GM23338 (cell line): ENCODE measurements around the gene MRPS16. TPM values are rescaled to one million over a fixed set of nuclear protein-coding genes. Genes with fewer than 3 reads are reported as not detected.

ENCODE experiments used
- ATAC-seq: fragments of 200-7000 bp; cut with Tn5 transposase; 3 replicates; pipeline ENCODE4 v1.9.1; 2020
- DNase-seq: peaks from one replicate; pipeline ENCODE4 v3.0.0-alpha.2; 2015; ENCODE audit warnings: low spot score
- H2AFZ ChIP-seq: fragments of 200-600 bp; sonication (generic); 2 replicates; pipeline ENCODE4 v1.8.0; 2016; ENCODE audit warnings: antibody characterized with exemption, mild to moderate bottlenecking, moderate library complexity
- H3F3A ChIP-seq: fragments of 200-600 bp; sonication (generic); replicated peaks from 2 replicates; pipeline ENCODE4 v1.8.0; 2017; ENCODE audit warnings: antibody characterized with exemption, mixed run types, low read depth
- H3K27ac ChIP-seq: fragments of 200-600 bp; sonication (generic); 2 replicates; pipeline ENCODE4 v1.6.1; 2016; ENCODE audit warnings: low read depth
- H3K27me3 ChIP-seq: fragments of 200-600 bp; sonication (generic); 2 replicates; pipeline ENCODE4 v1.8.0; 2016; ENCODE audit warnings: mild to moderate bottlenecking, mixed run types, moderate library complexity; ENCODE audit not compliant: insufficient read depth
- H3K36me3 ChIP-seq: fragments of 200-600 bp; sonication (generic); 2 replicates; pipeline ENCODE4 v1.8.0; 2016; ENCODE audit warnings: mild to moderate bottlenecking; ENCODE audit not compliant: insufficient read depth
- H3K4me1 ChIP-seq: fragments of 200-600 bp; sonication (generic); 2 replicates; pipeline ENCODE4 v1.8.0; 2016; ENCODE audit warnings: mild to moderate bottlenecking, moderate library complexity; ENCODE audit not compliant: insufficient read depth
- H3K4me2 ChIP-seq: fragments of 200-600 bp; sonication (generic); 2 replicates; pipeline ENCODE4 v1.7.1; 2017; ENCODE audit warnings: mixed run types
- H3K4me3 ChIP-seq: fragments of 200-600 bp; sonication (generic); 2 replicates; pipeline ENCODE4 v1.6.1; 2016; ENCODE audit warnings: mixed run types
- H3K79me2 ChIP-seq: fragments of 200-600 bp; sonication (generic); replicated peaks from 2 replicates; pipeline ENCODE4 v1.8.0; 2017; ENCODE audit warnings: mild to moderate bottlenecking; ENCODE audit not compliant: insufficient read depth
- H3K9me2 ChIP-seq: fragments of 200-600 bp; sonication (generic); 2 replicates; pipeline ENCODE4 v1.8.0; 2017; ENCODE audit not compliant: insufficient read depth
- H4K20me1 ChIP-seq: fragments of 200-600 bp; sonication (generic); replicated peaks from 2 replicates; pipeline ENCODE4 v1.8.0; 2017; ENCODE audit warnings: mild to moderate bottlenecking; ENCODE audit not compliant: insufficient read depth
- H3K27ac Mint-ChIP-seq: 2 replicates; pipeline ENCODE4 v1.8.0; 2020; ENCODE audit warnings: inconsistent platforms, mild to moderate bottlenecking, moderate library complexity, mixed read lengths
- H3K27me3 Mint-ChIP-seq: 3 replicates; pipeline ENCODE4 v1.8.0; 2022; ENCODE audit warnings: low read depth, mild to moderate bottlenecking, moderate library complexity, mixed read lengths, inconsistent platforms; ENCODE audit not compliant: insufficient read depth, poor library complexity
- H3K36me3 Mint-ChIP-seq: 3 replicates; pipeline ENCODE4 v1.8.0; 2021; ENCODE audit warnings: low read depth, mild to moderate bottlenecking, inconsistent platforms, moderate library complexity, mixed read lengths
- H3K4me1 Mint-ChIP-seq: 3 replicates; pipeline ENCODE4 v1.8.0; 2020; ENCODE audit warnings: mild to moderate bottlenecking, inconsistent platforms, mixed read lengths
- H3K4me3 Mint-ChIP-seq: 3 replicates; pipeline ENCODE4 v1.8.0; 2021; ENCODE audit warnings: moderate library complexity, mild to moderate bottlenecking, inconsistent platforms, mixed read lengths
- H3K9me3 Mint-ChIP-seq: 3 replicates; pipeline ENCODE4 v1.8.0; 2020; ENCODE audit warnings: moderate library complexity, mild to moderate bottlenecking, inconsistent platforms, mixed read lengths
- CREB1 ChIP-seq: fragments of 250-450 bp; sonication (Bioruptor Pico); IDR thresholded peaks from 2 replicates; pipeline ENCODE4 v1.5.0; 2020; ENCODE audit warnings: low read depth, mild to moderate bottlenecking, moderate library complexity
- EZH2 ChIP-seq: fragments of 200-600 bp; sonication (generic); IDR thresholded peaks from one replicate; pipeline ENCODE4 v1.8.0; 2017; ENCODE audit warnings: antibody characterized with exemption, mild to moderate bottlenecking, low read depth; ENCODE audit not compliant: unreplicated experiment
- EZH2phosphoT487 ChIP-seq: fragments of 200-600 bp; sonication (generic); IDR thresholded peaks from one replicate; pipeline ENCODE4 v1.8.1; 2018; ENCODE audit warnings: antibody characterized with exemption; ENCODE audit not compliant: unreplicated experiment
- JUNB ChIP-seq: IDR thresholded peaks from one replicate; pipeline ENCODE4 v1.6.1; 2016; ENCODE audit warnings: antibody characterized with exemption; ENCODE audit not compliant: unreplicated experiment
- NANOG ChIP-seq: IDR thresholded peaks from 2 replicates; pipeline ENCODE4 v1.6.1; 2016; ENCODE audit warnings: antibody characterized with exemption, borderline replicate concordance
- POLR2AphosphoS5 ChIP-seq: IDR thresholded peaks from 2 replicates; pipeline ENCODE4 v1.6.1; 2016; ENCODE audit warnings: antibody characterized with exemption, low read depth
- STAT1 ChIP-seq: IDR thresholded peaks from one replicate; pipeline ENCODE4 v1.6.1; 2016; ENCODE audit warnings: antibody characterized with exemption; ENCODE audit not compliant: unreplicated experiment
- ZNF114 ChIP-seq: fragments of 250-450 bp; sonication (Bioruptor Pico); IDR thresholded peaks from 2 replicates; pipeline ENCODE4 v1.5.0; 2020; ENCODE audit warnings: mild to moderate bottlenecking, moderate library complexity
- ZNF331 ChIP-seq: fragments of 250-450 bp; sonication (Bioruptor Pico); IDR thresholded peaks from 2 replicates; pipeline ENCODE4 v1.5.0; 2020; ENCODE audit warnings: low read depth, mild to moderate bottlenecking, moderate library complexity
- polyA plus RNA-seq: library from polyadenylated mRNA; unstranded; fragments of >200 nt; fragmentation: Nextera tagmentation; extraction: Ambion mirVana; gene quantifications from 2 replicates; pipeline ENCODE4 v1.2.1, GENCODE V29; 2016
- total RNA-seq: library from RNA; depleted of rRNA; stranded (reverse); fragments of >200 nt; shearing (Covaris generic); gene quantifications from 2 replicates; pipeline ENCODE4 v1.2.3, GENCODE V29; 2014
- TF ChIP-seq, protein P1 (sequence below): IDR thresholded peaks from 2 replicates; pipeline ENCODE4 v1.6.1; 2016; ENCODE audit warnings: antibody characterized with exemption
- TF ChIP-seq, protein P2 (sequence below): fragments of 250-450 bp; sonication (Bioruptor Pico); IDR thresholded peaks from 2 replicates; pipeline ENCODE4 v1.5.0; 2020; ENCODE audit warnings: mild to moderate bottlenecking, moderate library complexity
- TF ChIP-seq, protein P3 (sequence below): IDR thresholded peaks from one replicate; pipeline ENCODE4 v1.6.1; 2018; ENCODE audit warnings: antibody characterized with exemption; ENCODE audit not compliant: unreplicated experiment
- TF ChIP-seq, protein P4 (sequence below), 2 experiments: fragments of 200-600 bp in 1 of 2; sonication (generic) in 1 of 2; conservative IDR thresholded peaks; 2 replicates each; pipeline versions ENCODE4 v1.5.1 to v1.6.1; 2016 to 2017; ENCODE audit warnings: antibody characterized with exemption in 2 of 2, low read depth in 2 of 2, mild to moderate bottlenecking in 2 of 2, moderate library complexity in 1 of 2

MRPS16 gene
- total and polyA plus RNA-seq, 2 experiments from 2014 or later: 83.2 to 173 TPM

DNA sequence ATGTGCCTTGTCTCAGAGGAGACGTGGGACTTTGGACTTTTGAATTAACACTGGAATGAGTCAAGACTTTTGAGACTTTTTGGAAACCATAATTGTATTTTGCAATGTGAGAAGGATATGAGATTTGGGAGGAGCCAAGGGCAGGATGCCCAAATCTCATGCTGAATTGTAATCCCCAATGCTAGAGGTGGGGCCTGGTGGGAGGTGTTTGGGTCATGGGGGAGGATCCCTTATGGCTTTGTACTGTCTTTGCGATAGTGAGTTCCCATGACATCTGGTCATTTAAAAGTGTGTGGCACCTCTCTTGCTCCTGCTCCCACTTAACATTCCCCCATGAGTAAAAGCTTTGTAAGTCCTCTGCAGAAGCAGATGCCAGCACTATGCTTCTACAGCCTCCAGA is 44.6 kb downstream of the MRPS16 start:
- no peaks in the 10 kb centered on the region for H3F3A ChIP-seq
- no peak overlapping the region for H2AFZ ChIP-seq
- no peak overlapping the region for H3K4me3 ChIP-seq
- H3K9me2 ChIP-seq: no peaks in the 10 kb centered on the region
- Mint-ChIP-seq H3K27me3 (peaks cover 5% of the 10 kb centered on the region), H3K4me3 (no peak overlapping the region), H3K9me3 (peaks cover 33% of the 10 kb centered on the region), H3K4me1 (no peaks in the 10 kb centered on the region), H3K27ac (no peak overlapping the region), H3K36me3 (peaks cover 39% of the 10 kb centered on the region)
- H3K4me2 ChIP-seq: no peak overlapping the region
- DNase-seq: no peak
- H3K27ac ChIP-seq: no peak overlapping the region
- H4K20me1 ChIP-seq: no peaks in the 10 kb centered on the region
- no peaks in the 10 kb centered on the region for H3K4me1 ChIP-seq
- H3K27me3 ChIP-seq: no peaks in the 10 kb centered on the region
- no peaks in the 10 kb centered on the region for H3K36me3 ChIP-seq
- no peak for ATAC-seq
- TF ChIP-seq STAT1: no peak
- TF ChIP-seq ZNF331 (CRISPR knock-in tag): no peak
- TF ChIP-seq ZNF114: no peak
- TF ChIP-seq, protein P1, sequence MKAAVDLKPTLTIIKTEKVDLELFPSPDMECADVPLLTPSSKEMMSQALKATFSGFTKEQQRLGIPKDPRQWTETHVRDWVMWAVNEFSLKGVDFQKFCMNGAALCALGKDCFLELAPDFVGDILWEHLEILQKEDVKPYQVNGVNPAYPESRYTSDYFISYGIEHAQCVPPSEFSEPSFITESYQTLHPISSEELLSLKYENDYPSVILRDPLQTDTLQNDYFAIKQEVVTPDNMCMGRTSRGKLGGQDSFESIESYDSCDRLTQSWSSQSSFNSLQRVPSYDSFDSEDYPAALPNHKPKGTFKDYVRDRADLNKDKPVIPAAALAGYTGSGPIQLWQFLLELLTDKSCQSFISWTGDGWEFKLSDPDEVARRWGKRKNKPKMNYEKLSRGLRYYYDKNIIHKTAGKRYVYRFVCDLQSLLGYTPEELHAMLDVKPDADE: no peak
- no peak for TF ChIP-seq JUNB
- TF ChIP-seq, protein P2, sequence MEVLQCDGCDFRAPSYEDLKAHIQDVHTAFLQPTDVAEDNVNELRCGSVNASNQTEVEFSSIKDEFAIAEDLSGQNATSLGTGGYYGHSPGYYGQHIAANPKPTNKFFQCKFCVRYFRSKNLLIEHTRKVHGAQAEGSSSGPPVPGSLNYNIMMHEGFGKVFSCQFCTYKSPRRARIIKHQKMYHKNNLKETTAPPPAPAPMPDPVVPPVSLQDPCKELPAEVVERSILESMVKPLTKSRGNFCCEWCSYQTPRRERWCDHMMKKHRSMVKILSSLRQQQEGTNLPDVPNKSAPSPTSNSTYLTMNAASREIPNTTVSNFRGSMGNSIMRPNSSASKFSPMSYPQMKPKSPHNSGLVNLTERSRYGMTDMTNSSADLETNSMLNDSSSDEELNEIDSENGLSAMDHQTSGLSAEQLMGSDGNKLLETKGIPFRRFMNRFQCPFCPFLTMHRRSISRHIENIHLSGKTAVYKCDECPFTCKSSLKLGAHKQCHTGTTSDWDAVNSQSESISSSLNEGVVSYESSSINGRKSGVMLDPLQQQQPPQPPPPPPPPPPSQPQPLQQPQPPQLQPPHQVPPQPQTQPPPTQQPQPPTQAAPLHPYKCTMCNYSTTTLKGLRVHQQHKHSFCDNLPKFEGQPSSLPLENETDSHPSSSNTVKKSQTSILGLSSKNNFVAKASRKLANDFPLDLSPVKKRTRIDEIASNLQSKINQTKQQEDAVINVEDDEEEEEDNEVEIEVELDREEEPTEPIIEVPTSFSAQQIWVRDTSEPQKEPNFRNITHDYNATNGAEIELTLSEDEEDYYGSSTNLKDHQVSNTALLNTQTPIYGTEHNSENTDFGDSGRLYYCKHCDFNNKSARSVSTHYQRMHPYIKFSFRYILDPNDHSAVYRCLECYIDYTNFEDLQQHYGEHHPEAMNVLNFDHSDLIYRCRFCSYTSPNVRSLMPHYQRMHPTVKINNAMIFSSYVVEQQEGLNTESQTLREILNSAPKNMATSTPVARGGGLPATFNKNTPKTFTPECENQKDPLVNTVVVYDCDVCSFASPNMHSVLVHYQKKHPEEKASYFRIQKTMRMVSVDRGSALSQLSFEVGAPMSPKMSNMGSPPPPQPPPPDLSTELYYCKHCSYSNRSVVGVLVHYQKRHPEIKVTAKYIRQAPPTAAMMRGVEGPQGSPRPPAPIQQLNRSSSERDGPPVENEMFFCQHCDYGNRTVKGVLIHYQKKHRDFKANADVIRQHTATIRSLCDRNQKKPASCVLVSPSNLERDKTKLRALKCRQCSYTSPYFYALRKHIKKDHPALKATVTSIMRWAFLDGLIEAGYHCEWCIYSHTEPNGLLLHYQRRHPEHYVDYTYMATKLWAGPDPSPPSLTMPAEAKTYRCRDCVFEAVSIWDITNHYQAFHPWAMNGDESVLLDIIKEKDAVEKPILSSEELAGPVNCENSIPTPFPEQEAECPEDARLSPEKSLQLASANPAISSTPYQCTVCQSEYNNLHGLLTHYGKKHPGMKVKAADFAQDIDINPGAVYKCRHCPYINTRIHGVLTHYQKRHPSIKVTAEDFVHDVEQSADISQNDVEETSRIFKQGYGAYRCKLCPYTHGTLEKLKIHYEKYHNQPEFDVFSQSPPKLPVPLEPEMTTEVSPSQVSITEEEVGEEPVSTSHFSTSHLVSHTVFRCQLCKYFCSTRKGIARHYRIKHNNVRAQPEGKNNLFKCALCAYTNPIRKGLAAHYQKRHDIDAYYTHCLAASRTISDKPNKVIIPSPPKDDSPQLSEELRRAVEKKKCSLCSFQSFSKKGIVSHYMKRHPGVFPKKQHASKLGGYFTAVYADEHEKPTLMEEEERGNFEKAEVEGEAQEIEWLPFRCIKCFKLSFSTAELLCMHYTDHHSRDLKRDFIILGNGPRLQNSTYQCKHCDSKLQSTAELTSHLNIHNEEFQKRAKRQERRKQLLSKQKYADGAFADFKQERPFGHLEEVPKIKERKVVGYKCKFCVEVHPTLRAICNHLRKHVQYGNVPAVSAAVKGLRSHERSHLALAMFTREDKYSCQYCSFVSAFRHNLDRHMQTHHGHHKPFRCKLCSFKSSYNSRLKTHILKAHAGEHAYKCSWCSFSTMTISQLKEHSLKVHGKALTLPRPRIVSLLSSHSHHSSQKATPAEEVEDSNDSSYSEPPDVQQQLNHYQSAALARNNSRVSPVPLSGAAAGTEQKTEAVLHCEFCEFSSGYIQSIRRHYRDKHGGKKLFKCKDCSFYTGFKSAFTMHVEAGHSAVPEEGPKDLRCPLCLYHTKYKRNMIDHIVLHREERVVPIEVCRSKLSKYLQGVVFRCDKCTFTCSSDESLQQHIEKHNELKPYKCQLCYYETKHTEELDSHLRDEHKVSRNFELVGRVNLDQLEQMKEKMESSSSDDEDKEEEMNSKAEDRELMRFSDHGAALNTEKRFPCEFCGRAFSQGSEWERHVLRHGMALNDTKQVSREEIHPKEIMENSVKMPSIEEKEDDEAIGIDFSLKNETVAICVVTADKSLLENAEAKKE: no peak
- TF ChIP-seq EZH2phosphoT487: no peak
- TF ChIP-seq, protein P3, sequence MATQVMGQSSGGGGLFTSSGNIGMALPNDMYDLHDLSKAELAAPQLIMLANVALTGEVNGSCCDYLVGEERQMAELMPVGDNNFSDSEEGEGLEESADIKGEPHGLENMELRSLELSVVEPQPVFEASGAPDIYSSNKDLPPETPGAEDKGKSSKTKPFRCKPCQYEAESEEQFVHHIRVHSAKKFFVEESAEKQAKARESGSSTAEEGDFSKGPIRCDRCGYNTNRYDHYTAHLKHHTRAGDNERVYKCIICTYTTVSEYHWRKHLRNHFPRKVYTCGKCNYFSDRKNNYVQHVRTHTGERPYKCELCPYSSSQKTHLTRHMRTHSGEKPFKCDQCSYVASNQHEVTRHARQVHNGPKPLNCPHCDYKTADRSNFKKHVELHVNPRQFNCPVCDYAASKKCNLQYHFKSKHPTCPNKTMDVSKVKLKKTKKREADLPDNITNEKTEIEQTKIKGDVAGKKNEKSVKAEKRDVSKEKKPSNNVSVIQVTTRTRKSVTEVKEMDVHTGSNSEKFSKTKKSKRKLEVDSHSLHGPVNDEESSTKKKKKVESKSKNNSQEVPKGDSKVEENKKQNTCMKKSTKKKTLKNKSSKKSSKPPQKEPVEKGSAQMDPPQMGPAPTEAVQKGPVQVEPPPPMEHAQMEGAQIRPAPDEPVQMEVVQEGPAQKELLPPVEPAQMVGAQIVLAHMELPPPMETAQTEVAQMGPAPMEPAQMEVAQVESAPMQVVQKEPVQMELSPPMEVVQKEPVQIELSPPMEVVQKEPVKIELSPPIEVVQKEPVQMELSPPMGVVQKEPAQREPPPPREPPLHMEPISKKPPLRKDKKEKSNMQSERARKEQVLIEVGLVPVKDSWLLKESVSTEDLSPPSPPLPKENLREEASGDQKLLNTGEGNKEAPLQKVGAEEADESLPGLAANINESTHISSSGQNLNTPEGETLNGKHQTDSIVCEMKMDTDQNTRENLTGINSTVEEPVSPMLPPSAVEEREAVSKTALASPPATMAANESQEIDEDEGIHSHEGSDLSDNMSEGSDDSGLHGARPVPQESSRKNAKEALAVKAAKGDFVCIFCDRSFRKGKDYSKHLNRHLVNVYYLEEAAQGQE: no peak
- TF ChIP-seq, protein P4, sequence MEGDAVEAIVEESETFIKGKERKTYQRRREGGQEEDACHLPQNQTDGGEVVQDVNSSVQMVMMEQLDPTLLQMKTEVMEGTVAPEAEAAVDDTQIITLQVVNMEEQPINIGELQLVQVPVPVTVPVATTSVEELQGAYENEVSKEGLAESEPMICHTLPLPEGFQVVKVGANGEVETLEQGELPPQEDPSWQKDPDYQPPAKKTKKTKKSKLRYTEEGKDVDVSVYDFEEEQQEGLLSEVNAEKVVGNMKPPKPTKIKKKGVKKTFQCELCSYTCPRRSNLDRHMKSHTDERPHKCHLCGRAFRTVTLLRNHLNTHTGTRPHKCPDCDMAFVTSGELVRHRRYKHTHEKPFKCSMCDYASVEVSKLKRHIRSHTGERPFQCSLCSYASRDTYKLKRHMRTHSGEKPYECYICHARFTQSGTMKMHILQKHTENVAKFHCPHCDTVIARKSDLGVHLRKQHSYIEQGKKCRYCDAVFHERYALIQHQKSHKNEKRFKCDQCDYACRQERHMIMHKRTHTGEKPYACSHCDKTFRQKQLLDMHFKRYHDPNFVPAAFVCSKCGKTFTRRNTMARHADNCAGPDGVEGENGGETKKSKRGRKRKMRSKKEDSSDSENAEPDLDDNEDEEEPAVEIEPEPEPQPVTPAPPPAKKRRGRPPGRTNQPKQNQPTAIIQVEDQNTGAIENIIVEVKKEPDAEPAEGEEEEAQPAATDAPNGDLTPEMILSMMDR (conservative IDR thresholded peaks at IDR 0.05; ENCODE audit: low read depth in 2 of 2): no peak
- no peak for TF ChIP-seq POLR2AphosphoS5
- no peak for TF ChIP-seq EZH2
- TF ChIP-seq CREB1 (CRISPR knock-in tag): no peak
- no peak for TF ChIP-seq NANOG
- no peaks in the 10 kb centered on the region for H3K79me2 ChIP-seq
